CD4-positive, alpha-beta T cell treated with Interleukin-15 for 1 hour (primary cell): ENCODE measurements around the gene AKAP8L.

Experiments used
- DNase-seq: peaks from one replicate; pipeline ENCODE4 v3.0.0-alpha.2; 2020

The AKAP8L gene

GRCh38 chr19:15448778-15449619 lies 30.2 kb upstream of the AKAP8L start:
- no peak for DNase-seq

- no peak for DNase-seq
Measured at GRCh38 chr19:15448044-15448777, 29.4 kb upstream of the AKAP8L start.

DNA sequence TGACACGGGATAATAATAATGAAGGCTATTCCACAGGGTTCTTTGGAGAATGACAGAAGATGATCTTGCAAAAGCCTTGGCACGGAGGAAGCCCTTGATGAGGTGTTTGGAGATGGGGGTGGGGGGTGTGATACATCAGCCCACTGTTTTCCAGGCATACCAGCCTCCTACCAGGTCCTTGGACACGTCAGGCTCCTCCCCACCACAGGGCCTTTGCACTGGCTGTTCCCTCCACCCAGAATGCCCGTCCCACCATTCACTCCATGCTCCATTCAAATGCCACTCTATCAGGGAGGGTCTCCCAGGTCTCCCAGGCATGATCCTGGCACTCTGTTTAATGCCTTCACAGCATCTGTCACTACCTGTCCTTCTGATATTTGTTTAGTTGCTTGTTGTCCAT lies 28.3 kb upstream of the AKAP8L start:
- DNase-seq: no peak

- DNase-seq: no peak
Measured at GRCh38 chr19:15445807-15446376, 27.1 kb upstream of the AKAP8L start.

GRCh38 chr19:15445227-15445605 lies 26.4 kb upstream of the AKAP8L start:
- no peak for DNase-seq

DNA sequence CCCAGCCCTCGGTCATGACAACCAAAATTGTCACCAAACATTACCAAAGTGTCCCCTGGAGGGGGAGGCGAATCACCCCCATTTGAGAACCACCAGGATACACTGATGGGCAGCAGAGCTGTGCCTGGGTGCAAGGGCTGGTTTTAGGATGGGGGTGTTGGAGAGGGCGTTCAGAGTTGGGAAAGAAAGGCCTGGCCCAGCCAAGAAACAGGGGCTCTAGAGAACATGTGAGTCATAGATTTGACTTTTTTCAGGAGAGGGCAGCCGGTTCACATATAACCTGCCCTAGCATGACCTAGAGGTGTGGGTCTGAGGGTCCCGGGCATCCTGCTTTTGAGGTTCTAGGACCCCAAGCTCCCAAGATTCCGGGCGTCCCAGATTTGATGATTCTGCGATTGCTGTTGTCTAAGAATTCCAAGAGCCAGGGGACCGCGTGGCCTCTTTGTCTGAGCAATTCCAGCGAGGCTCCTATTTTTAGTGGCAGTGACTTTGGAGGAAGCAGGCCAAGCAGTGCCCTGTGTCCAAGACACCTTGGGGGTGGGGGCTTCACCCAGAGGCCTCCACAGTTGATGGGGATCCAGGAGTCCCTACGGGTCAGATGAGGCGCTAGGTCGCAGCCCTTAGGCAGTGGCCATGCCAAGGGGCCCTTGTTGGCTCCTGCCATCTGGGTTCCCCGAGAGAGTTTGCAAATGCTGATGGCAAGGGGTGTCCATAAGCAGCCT lies 25.9 kb upstream of the AKAP8L start:
- no peak for DNase-seq

DNA sequence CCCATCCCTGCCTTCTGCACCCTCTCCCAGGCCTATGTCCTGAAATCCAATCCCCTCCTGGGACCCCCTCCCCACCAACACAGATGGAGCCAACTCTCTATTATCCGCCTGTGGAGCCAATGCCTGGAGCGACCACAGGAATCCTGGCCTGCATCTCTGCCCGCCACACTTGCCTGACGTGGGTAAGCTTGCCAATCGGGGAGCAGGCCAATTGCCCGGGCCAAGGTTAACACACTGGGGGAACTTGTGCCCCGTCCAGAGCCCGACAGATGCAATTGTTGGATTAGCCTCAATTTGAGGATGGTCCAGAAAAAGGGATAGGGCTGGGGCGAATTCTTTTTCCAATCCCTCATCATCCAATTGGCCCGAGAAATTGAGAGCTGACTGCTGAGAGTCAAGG lies 25.1 kb upstream of the AKAP8L start:
- no peak for DNase-seq

- no peak for DNase-seq
Measured at GRCh38 chr19:15443325-15443724, 24.5 kb upstream of the AKAP8L start.

- no peak for DNase-seq
Measured at GRCh38 chr19:15442142-15442920, 23.5 kb upstream of the AKAP8L start.

DNA sequence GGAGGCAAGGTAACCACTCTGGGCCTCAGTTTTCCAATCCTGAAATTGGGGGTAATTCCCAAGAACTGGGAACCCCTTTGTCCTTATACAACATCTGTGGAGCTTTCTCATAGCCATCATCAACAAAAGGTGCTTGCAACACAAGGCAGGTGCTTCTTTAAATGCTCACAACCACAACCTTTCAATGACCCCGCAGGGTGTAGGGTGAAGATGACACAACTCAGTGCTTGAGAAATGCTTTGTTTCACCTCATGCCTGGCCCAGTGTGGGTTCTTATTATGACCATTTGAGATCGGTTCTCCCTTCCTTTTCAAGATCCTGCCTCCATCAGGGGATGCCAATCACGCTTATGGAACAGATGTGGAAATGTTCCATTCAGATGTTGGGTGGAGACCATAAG lies 22.5 kb upstream of the AKAP8L start:
- DNase-seq: no peak

- no peak for DNase-seq
Measured at GRCh38 chr19:15439821-15440641, 21.2 kb upstream of the AKAP8L start.

- no peak for DNase-seq
Measured at GRCh38 chr19:15439078-15439799, 20.5 kb upstream of the AKAP8L start.

- no peak for DNase-seq
Measured at GRCh38 chr19:15438577-15438976, 19.8 kb upstream of the AKAP8L start.

GRCh38 chr19:15438124-15438496 lies 19.3 kb upstream of the AKAP8L start:
- DNase-seq: no peak

DNA sequence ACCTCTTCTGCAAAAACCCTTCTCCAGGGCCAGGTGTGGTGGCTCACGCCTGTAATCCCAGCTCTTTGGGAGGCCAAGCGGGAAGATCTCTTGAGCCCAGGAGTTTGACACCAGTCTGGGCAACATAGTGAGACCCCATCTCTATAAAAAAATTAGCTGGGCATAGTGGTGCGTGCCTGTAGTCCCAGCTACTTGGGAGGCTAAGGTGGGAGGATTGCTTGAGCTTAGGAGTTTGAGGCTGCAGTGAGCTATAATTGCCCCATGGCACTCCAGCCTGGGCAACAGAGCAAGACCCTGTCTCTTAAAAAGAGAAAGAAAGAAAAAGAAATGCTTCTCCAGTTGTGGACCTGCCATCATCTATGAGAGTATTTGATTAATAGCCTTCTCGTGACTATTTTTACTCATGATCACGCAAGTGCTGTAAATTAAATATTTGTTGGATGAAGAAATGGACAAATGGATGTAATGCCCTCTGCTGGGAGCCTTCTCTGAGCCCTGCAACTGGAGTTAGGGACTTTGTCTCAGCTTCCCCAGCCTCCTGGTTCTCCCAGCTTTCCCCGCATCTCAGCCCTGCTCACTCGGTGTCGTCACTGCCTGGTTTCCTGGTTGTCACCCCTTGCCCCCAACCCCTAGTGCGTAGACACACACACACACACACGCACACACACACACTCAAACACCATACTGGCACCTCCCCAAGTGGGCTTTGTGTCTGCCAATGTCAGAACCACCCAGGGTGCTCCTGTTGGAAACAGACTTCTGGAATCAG lies 18.8 kb upstream of the AKAP8L start:
- no peak for DNase-seq

- DNase-seq: no peak
Measured at GRCh38 chr19:15436826-15437110, 18.0 kb upstream of the AKAP8L start.

DNA sequence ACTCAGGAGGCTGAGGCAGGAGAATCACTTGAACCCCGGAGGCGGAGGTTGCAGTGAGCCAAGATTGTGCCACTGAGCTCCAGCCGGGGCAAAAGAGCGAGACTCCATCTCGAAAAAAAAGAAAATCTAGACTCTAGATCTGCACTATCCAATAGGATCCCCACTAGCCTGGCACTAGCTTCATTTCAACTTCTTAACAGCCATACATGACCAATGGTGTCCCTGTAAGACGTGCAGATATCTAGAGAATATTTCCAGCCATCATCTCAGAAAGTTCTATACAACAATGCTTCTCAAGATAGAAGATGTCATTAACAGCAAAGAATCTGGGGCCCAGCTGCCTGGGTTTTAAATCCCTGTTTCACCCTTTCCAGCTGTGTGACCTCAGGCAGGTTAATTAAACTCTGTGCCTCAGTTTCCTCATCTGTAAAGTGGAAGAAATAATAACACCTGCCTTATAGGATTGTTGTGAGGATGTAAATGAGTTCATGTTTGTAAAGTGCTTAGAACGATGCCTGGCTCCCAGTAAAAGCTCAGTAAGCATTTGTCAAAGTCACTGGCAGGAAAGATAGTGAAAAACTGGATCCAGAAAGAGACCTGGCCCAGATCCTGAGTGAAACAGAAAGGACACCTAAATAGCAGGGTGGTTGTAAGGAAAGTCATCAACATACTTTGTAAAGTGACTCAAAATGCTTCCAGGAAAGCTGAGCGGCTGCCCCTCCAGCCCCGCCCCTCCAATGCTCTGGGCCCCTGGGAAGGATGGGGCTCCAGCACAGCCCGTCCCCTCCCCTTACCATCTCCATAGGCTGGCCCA lies 17.4 kb upstream of the AKAP8L start:
- DNase-seq: no peak

GRCh38 chr19:15433519-15434069 lies 14.8 kb upstream of the AKAP8L start:
- DNase-seq: no peak
